Fibroblast of lung (primary cell): Measurements from ENCODE around the gene OTOG. TPM values are rescaled to one million over a fixed set of nuclear protein-coding genes. Genes with fewer than 3 reads are reported as not detected.

Experiments
- DNase-seq, 2 donors: peaks; one replicate each; pipeline versions ENCODE4 v3.0.0 to v3.0.0-alpha.2; 2010; ENCODE audit warnings: low read depth in 2 of 2
- H2AFZ ChIP-seq: 2 replicates; pipeline ENCODE4 v1.5.1; 2012; ENCODE audit warnings: low read length, control low read depth, inconsistent platforms
- H3K27ac ChIP-seq: 2 replicates; pipeline ENCODE4 v1.5.1; 2011; ENCODE audit warnings: low read length, control low read depth; ENCODE audit not compliant: insufficient read depth
- H3K27me3 ChIP-seq: 2 replicates; pipeline ENCODE4 v1.5.1; 2011; ENCODE audit warnings: mild to moderate bottlenecking, low read length; ENCODE audit not compliant: control insufficient read depth, insufficient read depth
- H3K36me3 ChIP-seq: 2 replicates; pipeline ENCODE4 v1.5.1; 2011; ENCODE audit warnings: low read length; ENCODE audit not compliant: control insufficient read depth, insufficient read depth
- H3K4me1 ChIP-seq: 2 replicates; pipeline ENCODE4 v1.5.1; 2011; ENCODE audit warnings: low read length; ENCODE audit not compliant: control insufficient read depth, insufficient read depth; ENCODE audit errors: extremely low read depth
- H3K4me2 ChIP-seq: 2 replicates; pipeline ENCODE4 v1.5.1; 2011; ENCODE audit warnings: low read length, control low read depth; ENCODE audit not compliant: insufficient read depth; ENCODE audit errors: extremely low read depth
- H3K4me3 ChIP-seq, 4 experiments: fragments of 200-600 bp in 1 of 4; sonication (generic) in 1 of 4; replicated peaks in 1 of 4; 2 replicates each; pipeline ENCODE4 v1.5.1; 2011 to 2016; ENCODE audit warnings: low read length in 4 of 4, low read depth in 3 of 4, mild to moderate bottlenecking in 3 of 4, control low read depth in 2 of 4, inconsistent platforms in 1 of 4, mixed read lengths in 1 of 4; ENCODE audit not compliant: insufficient read depth in 1 of 4; ENCODE audit errors: control extremely low read depth in 1 of 4
- H3K79me2 ChIP-seq: 2 replicates; pipeline ENCODE4 v1.5.1; 2012; ENCODE audit warnings: mild to moderate bottlenecking, low read length, inconsistent platforms; ENCODE audit not compliant: control insufficient read depth, insufficient read depth
- H3K9ac ChIP-seq: 2 replicates; pipeline ENCODE4 v1.5.1; 2011; ENCODE audit warnings: mild to moderate bottlenecking, low read length, control low read depth; ENCODE audit not compliant: insufficient read depth
- H3K9me3 ChIP-seq: 2 replicates; pipeline ENCODE4 v1.5.1; 2012; ENCODE audit warnings: low read depth, low read length; ENCODE audit not compliant: control insufficient read depth, insufficient read depth
- H4K20me1 ChIP-seq: 2 replicates; pipeline ENCODE4 v1.5.1; 2011; ENCODE audit warnings: low read length; ENCODE audit not compliant: control insufficient read depth, insufficient read depth; ENCODE audit errors: extremely low read depth
- CTCF ChIP-seq, 2 donors: IDR thresholded peaks in 1 of 2; conservative IDR thresholded peaks in 1 of 2; 1 replicate in 1 of 2; 2 replicates in 1 of 2; pipeline ENCODE4 v1.5.1; 2011 to 2012; ENCODE audit warnings: low read length in 2 of 2, control low read depth in 1 of 2, inconsistent platforms in 1 of 2, low read depth in 1 of 2, mild to moderate bottlenecking in 1 of 2
- EZH2 ChIP-seq: IDR thresholded peaks from 2 replicates; pipeline ENCODE4 v1.5.1; 2012; ENCODE audit warnings: low read length, control low read depth, mild to moderate bottlenecking; ENCODE audit errors: missing control alignments
- polyA plus RNA-seq, 2 donors: library from polyadenylated mRNA; depleted of rRNA in 1 of 2; stranded (reverse) in 1 of 2; unstranded in 1 of 2; fragments of >200 nt; gene quantifications; 2 replicates each; pipeline ENCODE4 v1.2.1, GENCODE V29; 2011 to 2012; ENCODE audit warnings: missing spikeins in 1 of 2
- total RNA-seq: library from RNA; depleted of rRNA; stranded (reverse); fragments of >200 nt; gene quantifications from 2 replicates; pipeline ENCODE4 v1.2.1, GENCODE V29; 2014

Gene OTOG
- total and polyA plus RNA-seq, 2 donors (not counting 1 experiment from before 2014, with no cell fraction given) = not detected

GRCh38 chr11:17629113-17629512 is 82.1 kb downstream of the OTOG start:
- no peaks in the 10 kb centered on the region for H3K4me1 ChIP-seq
- no peak for TF ChIP-seq CTCF (conservative IDR thresholded peaks at IDR 0.05 in 1 of 2, IDR thresholded peaks at IDR 0.05 in 1 of 2; ENCODE audit: low read depth in 1 of 2, low read length in 2 of 2)
- TF ChIP-seq EZH2 = no peak
- H3K79me2 ChIP-seq = no peaks in the 10 kb centered on the region
- H3K27me3 ChIP-seq = no peaks in the 10 kb centered on the region
- DNase-seq = no peak
- H2AFZ ChIP-seq = no peak overlapping the region
- no peak overlapping the region for H3K4me2 ChIP-seq
- H3K4me3 ChIP-seq = no peak overlapping the region
- no peaks in the 10 kb centered on the region for H3K36me3 ChIP-seq
- H3K9ac ChIP-seq = no peak overlapping the region
- no peaks in the 10 kb centered on the region for H3K9me3 ChIP-seq
- H4K20me1 ChIP-seq = no peaks in the 10 kb centered on the region
- H3K27ac ChIP-seq = no peak overlapping the region

- Histone ChIP-seq H3K27me3 (no peaks in the 10 kb centered on the region), H3K27ac (no peak overlapping the region), H3K4me2 (no peak overlapping the region), H4K20me1 (no peaks in the 10 kb centered on the region), H3K4me3 (no peak overlapping the region), H3K9me3 (no peaks in the 10 kb centered on the region), H3K9ac (no peak overlapping the region), H2AFZ (no peak overlapping the region), H3K4me1 (no peaks in the 10 kb centered on the region), H3K79me2 (no peaks in the 10 kb centered on the region), H3K36me3 (no peaks in the 10 kb centered on the region)
- no peak for TF ChIP-seq CTCF (conservative IDR thresholded peaks at IDR 0.05 in 1 of 2, IDR thresholded peaks at IDR 0.05 in 1 of 2; ENCODE audit: low read depth in 1 of 2, low read length in 2 of 2)
- TF ChIP-seq EZH2 = no peak
- no peak for DNase-seq
Observed at GRCh38 chr11:17630936-17631335, 83.9 kb downstream of the OTOG start.

GRCh38 chr11:17631702-17632365 is 84.8 kb downstream of the OTOG start:
- Histone ChIP-seq H2AFZ (no peak overlapping the region), H3K9me3 (no peaks in the 10 kb centered on the region), H3K4me1 (no peaks in the 10 kb centered on the region), H3K36me3 (no peaks in the 10 kb centered on the region), H3K4me2 (no peak overlapping the region), H4K20me1 (no peaks in the 10 kb centered on the region), H3K4me3 (no peak overlapping the region), H3K27ac (no peak overlapping the region), H3K9ac (no peak overlapping the region), H3K79me2 (no peaks in the 10 kb centered on the region), H3K27me3 (no peaks in the 10 kb centered on the region)
- DNase-seq = no peak
- no peak for TF ChIP-seq EZH2
- TF ChIP-seq CTCF (conservative IDR thresholded peaks at IDR 0.05 in 1 of 2, IDR thresholded peaks at IDR 0.05 in 1 of 2; ENCODE audit: low read depth in 1 of 2, low read length in 2 of 2) = no peak
